Heart left ventricle (tissue), 13 donors: ENCODE results near the gene EPB41L4B.

Experiments used
- POLR2A ChIP-seq, 2 donors: fragments of 450-650 bp; IDR thresholded peaks; one replicate each; pipeline ENCODE4 v1.6.1; 2017; ENCODE audit warnings: antibody characterized with exemption in 2 of 2, mild to moderate bottlenecking in 2 of 2, moderate library complexity in 2 of 2
- TF ChIP-seq, protein P1 (sequence below), 12 donors: fragments of 200-600 bp; sonication (generic) in 4 of 12; IDR thresholded peaks; one replicate each; pipeline versions ENCODE4 v1.5.0 to v1.8.0; 2018 to 2022; ENCODE audit warnings: antibody characterized with exemption in 12 of 12, mild to moderate bottlenecking in 5 of 12
- donor health status: ischemic (EF 13 %, LVEDD 7.1; RV severe dilation, severe dysfunction).
- donor health status: DM: no; HTN: yes; CAD: no.
- donor health status: DM: no; HTN: no; CAD: no.
- donor health status: ischemic (EF 25% LVEDD 6.9; RV normal size, moderate dysfunction).
- donor health status: ischemic (EF 25% LVEDD 5.7; RV mildly dilated, moderate dysfunction).
- donor health status: ischemic (EF 35%, LVEDD 5.7; RV mildly dilated, moderate dysfunction).
- donor health status: nonischemic (EF 11% LVEDD 7.7; RV severe dilation, severe dysfunction).
- donor health status: DM: yes; HTN: yes; CAD: no.
- donor health status: PGD.
- donor health status: ischemic (EF 29% LVEDD 5.4; RV normal size, mild dysfunction).
- donor health status: nonischemic (EF 23%, LVEDD 6.1; RV moderate dilation, normal function).

DNA sequence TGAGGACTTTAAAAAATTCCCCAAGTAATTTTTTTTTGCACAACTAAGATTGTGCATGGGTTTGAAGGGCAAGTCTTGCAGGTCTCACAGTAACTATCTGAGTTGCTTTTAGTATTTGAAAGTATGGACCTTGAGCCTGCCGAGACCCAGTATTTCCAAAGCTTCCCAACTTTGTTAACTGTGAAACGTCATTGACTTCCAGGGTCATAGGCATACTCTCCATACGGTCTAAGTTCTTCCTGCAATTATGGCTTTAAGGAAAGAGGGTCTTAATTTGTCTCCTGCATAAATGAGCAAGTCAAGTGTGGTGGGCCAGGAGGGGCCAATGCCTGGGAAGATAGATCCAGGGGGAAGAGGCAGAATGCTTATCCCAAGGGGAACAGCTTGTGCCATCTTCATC lies 24.0 kb upstream of the EPB41L4B start:
- no peak for TF ChIP-seq POLR2A (IDR thresholded peaks at IDR 0.05)
- TF ChIP-seq, protein P1, sequence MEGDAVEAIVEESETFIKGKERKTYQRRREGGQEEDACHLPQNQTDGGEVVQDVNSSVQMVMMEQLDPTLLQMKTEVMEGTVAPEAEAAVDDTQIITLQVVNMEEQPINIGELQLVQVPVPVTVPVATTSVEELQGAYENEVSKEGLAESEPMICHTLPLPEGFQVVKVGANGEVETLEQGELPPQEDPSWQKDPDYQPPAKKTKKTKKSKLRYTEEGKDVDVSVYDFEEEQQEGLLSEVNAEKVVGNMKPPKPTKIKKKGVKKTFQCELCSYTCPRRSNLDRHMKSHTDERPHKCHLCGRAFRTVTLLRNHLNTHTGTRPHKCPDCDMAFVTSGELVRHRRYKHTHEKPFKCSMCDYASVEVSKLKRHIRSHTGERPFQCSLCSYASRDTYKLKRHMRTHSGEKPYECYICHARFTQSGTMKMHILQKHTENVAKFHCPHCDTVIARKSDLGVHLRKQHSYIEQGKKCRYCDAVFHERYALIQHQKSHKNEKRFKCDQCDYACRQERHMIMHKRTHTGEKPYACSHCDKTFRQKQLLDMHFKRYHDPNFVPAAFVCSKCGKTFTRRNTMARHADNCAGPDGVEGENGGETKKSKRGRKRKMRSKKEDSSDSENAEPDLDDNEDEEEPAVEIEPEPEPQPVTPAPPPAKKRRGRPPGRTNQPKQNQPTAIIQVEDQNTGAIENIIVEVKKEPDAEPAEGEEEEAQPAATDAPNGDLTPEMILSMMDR (IDR thresholded peaks at IDR 0.05) = no peak
